Astrocyte of the cerebellum (primary cell): ENCODE measurements around the gene CACNA2D2.
A peak's percentile ranks its signal among the peaks of the same experiment; 100 is the strongest.

Experiments used
- DNase-seq: peaks from one replicate; pipeline ENCODE4 v3.0.0-alpha.2; 2011; ENCODE audit warnings: low read depth
- H3K4me3 ChIP-seq: 2 replicates; pipeline ENCODE4 v1.5.1; 2011; ENCODE audit warnings: mild to moderate bottlenecking, low read depth, low read length, moderate library complexity
- in situ Hi-C: cut with HindIII; loops from 2 replicates; pipeline ENCODE4 v1.10.0; 2017; ENCODE audit warnings: low sequenced_read_pairs
- TF ChIP-seq, protein P1 (sequence below): IDR thresholded peaks from 2 replicates; pipeline ENCODE4 v1.5.1; 2012; ENCODE audit warnings: low read length, low read depth, moderate library complexity, mild to moderate bottlenecking; ENCODE audit errors: missing control alignments

CACNA2D2 gene

DNA sequence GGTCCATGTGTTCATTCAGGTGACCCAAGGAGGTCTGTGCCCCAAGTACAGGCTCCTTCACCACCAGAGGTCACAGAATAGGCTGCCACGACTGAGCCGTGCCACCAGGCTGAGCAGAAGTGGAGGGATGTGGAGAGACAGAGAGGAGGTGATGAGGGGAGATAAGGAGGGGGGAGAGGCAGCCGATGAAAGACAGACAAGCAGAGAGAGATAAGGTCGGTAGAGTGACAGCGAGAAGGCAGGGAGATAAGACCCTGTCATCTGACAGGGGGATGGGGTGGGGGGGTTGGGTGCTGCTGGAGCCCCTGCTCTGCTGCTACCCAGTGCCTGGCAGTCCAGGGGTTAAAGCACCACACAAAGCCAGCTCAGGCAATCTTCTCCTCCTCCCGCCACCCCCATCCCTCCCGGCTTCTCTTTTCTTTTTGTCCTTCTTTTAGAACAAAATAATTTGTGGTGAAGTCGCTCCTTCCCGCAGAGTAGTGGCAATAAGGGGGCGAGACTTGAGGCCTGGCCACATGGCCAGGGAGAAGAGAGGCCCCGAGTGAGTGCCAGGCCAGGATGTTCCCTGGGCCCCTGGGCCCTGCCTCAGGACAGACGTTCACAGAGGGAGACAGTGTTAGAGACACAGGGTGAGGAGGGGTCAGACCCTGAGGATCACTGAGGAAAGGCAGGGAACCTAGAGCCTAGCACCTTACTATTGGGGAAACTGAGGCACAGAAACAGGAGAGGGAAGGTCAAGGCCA is 67.9 kb downstream of the CACNA2D2 start:
- H3K4me3 ChIP-seq: no peak overlapping the region
- TF ChIP-seq, protein P1, sequence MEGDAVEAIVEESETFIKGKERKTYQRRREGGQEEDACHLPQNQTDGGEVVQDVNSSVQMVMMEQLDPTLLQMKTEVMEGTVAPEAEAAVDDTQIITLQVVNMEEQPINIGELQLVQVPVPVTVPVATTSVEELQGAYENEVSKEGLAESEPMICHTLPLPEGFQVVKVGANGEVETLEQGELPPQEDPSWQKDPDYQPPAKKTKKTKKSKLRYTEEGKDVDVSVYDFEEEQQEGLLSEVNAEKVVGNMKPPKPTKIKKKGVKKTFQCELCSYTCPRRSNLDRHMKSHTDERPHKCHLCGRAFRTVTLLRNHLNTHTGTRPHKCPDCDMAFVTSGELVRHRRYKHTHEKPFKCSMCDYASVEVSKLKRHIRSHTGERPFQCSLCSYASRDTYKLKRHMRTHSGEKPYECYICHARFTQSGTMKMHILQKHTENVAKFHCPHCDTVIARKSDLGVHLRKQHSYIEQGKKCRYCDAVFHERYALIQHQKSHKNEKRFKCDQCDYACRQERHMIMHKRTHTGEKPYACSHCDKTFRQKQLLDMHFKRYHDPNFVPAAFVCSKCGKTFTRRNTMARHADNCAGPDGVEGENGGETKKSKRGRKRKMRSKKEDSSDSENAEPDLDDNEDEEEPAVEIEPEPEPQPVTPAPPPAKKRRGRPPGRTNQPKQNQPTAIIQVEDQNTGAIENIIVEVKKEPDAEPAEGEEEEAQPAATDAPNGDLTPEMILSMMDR: no peak
- DNase-seq: no peak
- in situ Hi-C loops: no loop called here

DNA sequence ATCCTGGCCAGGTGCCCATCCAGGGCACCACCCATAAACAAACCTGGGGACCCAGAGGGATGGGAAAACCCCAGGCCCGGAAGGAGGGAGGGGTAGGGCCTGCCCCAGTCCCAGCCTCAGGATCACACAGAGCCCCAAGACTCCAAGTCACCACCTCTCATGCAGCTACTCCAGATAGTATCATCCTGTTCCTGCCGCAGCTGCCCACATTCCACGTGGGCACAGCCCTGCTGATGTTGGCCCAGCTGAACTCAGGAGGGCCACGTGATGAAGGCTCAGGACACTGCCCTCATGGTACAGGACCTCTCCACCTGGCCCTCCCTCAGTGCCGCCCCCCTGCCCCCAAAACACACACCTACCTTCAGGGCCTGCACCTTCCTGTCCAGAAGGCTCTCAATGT is 69.5 kb downstream of the CACNA2D2 start:
- in situ Hi-C loops: no loop called here
- TF ChIP-seq, protein P1: no peak
- no peak for DNase-seq
- no peak overlapping the region for H3K4me3 ChIP-seq

GRCh38 chr3:50430950-50431435 is 72.4 kb downstream of the CACNA2D2 start:
- in situ Hi-C loops: no loop called here
- TF ChIP-seq, protein P1: no peak
- H3K4me3 ChIP-seq: no peak overlapping the region
- no peak for DNase-seq

GRCh38 chr3:50430191-50430590 is 73.2 kb downstream of the CACNA2D2 start:
- DNase-seq: no peak
- H3K4me3 ChIP-seq: no peak overlapping the region
- in situ Hi-C loops: no loop called here
- TF ChIP-seq, protein P1: no peak

GRCh38 chr3:50428007-50428633 is 75.3 kb downstream of the CACNA2D2 start:
- in situ Hi-C loops: no loop called here
- TF ChIP-seq, protein P1: peak; percentile 16
- H3K4me3 ChIP-seq: no peak overlapping the region
- DNase-seq: no peak

DNA sequence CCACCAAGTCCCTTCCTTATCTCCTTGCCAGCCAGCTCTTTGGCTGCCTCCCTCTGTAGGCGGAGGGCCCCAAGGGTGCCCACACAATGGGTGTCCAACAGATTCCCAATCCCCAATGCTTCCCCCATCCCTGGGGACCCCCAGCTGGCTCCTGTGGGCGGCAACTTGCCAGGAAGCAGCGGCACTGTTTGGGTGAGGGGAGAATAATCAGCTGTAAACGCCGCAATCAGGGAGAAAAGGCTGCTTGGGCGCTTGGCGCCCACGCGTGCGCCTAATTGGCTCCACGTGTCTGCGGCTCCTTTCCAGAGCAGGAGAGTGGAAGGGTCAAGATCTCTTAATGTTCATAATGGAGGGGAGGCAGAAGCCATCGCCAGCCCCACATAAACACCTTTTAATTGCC is 76.2 kb downstream of the CACNA2D2 start:
- TF ChIP-seq, protein P1: no peak
- in situ Hi-C loops: no loop called here
- H3K4me3 ChIP-seq: no peak overlapping the region
- DNase-seq: no peak
